SH-SY5Y (cell line): ENCODE results near the gene CTAGE9.

Experiments
- GATA2 ChIP-seq: IDR thresholded peaks from 2 replicates; pipeline ENCODE4 v1.6.1; 2011; ENCODE audit warnings: mild to moderate bottlenecking, low read depth, low read length
- GATA3 ChIP-seq: IDR thresholded peaks from 2 replicates; pipeline ENCODE4 v1.6.1; 2011; ENCODE audit warnings: low read depth, mild to moderate bottlenecking, low read length, moderate library complexity

DNA sequence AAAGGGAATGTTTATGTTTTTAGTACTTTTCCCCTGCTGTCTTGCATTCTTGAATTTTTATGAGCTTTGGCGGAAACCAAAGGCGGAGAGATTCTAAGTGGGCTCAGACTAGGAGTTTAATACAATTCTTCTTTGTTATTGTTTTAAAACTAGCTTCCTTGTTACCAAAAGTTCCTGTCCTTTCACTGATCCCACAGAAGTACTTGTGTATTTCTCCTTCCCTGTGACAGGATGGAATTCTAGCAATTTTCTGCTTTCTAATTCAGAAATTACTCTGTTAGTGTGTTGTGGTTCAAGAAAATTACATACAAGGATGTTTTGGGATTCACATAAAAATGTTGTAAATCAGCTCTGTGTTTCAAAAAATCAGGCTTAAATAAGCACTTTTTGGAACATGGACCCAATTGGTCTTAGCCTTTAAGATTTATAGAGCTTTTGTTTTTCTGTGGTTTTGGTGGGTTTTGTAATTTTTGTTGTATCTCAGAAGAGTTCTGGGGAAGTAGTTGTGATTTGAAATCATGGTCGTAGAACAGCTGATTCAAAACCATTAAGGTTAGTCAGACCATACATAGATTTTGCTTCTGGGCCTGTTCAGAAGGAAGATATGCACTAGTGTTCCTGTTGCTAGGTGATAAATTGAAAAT, 17.6 kb upstream of the CTAGE9 start:
- TF ChIP-seq GATA2 (no peak), GATA3 (no peak)
